Activated CD4-positive, CD25-positive, alpha-beta regulatory T cell treated with anti-CD3 and anti-CD28 coated beads, Interleukin-2, amount 50 U/mL, for 72 hours (primary cell): ENCODE measurements around the gene CALML5.

Experiments
- DNase-seq: peaks from one replicate; pipeline ENCODE4 v3.0.0; 2021

CALML5 gene

DNA sequence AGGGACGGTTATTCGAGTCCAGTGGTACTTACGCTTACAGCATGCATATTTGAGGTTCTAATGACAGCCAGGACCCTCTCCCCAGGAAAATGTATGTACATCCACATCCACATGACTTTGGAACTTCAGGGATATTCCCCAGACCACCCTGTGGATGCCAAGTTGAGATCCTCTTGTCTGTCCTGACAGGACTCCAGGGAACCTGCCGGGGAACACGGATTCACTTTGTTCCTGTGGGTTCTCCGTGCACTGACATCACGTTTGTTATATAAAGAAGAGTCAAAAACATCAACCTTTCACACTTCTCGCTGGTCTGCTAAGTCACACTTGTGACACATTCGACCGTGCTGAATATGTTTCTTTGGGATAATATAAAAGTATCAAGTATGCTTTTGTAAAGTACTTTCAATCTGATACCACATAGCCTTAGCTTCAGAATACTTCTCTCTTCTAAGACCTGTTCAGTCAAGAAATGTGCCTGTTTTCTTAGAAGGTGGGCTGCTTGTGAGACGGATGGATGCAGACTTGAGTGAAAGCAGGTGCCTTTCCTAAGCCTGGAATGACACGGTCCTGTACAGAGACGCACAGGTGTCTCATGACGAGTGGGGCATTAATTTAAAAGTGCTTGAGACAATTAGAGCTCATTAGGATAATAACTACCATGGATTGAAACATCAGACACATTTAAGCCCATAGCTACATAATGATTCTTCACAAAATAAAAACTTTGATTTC, 38.7 kb downstream of the CALML5 start:
- no peak for DNase-seq

DNA sequence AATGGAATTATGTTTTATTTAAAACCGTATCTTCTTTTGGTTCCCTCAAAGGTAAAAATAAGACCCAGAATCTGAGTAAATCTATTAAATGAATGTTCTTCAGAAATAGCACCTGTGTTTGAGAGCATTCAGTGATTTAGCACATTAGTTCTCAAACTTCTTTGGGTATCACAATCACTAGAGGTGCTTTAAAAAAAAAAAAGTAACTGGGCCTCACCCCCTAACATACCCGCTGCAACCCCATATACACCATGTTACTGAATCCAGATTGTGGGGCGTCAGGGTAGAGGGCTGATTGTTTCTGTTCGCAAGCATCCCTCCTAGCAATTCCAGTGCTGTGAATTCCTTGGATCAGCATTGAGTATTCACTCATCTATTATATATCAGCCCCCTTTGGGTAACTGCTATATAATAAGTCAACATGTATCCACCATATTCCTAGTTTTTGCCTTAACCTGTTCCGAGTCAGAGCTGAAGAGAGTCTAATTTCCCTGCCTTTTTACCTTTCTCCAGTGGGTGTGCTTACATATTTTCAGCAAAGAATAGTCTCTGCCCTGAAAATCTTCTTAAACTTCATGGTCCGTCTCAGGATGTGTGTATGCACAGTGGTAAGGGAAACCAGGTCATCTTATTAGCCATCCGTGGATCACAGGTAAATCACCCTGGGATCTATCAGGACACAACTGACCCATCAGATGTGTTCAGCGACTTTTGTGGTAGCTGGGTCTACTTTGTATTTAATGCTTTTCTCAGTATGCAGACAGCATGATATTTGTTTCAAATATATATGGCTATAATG, 40.2 kb downstream of the CALML5 start:
- DNase-seq = no peak

DNA sequence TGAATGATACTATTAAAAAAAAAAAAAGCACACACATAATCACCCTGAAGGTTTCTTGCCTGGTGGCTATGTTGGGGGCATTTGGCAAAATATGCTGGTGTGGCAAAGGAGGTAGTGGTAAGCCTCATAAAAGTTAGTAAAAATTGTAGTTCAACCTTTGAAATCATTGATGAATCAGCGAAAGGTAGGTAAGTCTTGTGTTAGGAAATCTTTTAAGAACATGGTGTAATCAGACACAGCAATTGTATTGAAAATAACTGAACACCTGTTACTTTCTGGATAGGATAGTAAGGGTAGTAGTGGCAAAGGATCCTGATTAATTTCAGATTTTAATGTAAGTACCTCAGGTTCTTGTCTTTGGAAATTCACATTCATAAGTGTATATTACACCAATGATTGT, 40.9 kb downstream of the CALML5 start:
- DNase-seq = no peak

DNA sequence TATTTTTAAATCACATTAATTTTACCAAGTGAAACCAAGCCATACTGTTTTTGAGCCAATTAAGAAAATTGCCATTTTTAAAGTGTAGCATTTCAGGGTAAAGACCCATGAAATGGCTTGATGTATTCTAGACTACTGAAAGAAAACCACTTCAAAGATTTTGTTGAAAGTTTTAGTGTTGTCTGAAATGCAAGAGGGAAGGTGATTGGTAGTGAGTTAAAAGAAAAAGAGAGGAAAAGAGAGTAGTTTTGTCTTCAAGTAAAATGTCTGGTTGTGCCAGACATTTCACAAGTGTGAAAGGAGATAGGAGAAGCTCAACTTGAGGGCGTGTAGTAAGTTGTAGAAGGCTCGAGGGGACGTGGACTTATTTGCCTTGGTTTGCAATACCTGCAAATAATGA, 41.6 kb downstream of the CALML5 start:
- no peak for DNase-seq

DNA sequence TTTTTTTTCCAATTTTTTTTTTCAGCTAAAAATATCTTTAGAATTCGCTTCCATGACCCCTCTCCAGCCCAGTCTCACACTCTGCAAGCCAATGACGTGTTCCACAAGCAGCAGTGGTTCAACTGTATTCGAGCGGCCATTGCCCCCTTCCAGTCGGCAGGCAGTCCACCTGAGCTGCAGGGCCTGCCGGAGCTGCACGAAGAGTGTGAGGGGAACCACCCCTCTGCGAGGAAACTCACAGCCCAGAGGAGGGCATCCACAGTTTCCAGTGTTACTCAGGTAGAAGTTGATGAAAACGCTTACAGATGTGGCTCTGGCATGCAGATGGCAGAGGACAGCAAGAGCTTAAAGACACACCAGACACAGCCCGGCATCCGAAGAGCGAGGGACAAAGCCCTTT, 42.8 kb downstream of the CALML5 start:
- DNase-seq = no peak

DNA sequence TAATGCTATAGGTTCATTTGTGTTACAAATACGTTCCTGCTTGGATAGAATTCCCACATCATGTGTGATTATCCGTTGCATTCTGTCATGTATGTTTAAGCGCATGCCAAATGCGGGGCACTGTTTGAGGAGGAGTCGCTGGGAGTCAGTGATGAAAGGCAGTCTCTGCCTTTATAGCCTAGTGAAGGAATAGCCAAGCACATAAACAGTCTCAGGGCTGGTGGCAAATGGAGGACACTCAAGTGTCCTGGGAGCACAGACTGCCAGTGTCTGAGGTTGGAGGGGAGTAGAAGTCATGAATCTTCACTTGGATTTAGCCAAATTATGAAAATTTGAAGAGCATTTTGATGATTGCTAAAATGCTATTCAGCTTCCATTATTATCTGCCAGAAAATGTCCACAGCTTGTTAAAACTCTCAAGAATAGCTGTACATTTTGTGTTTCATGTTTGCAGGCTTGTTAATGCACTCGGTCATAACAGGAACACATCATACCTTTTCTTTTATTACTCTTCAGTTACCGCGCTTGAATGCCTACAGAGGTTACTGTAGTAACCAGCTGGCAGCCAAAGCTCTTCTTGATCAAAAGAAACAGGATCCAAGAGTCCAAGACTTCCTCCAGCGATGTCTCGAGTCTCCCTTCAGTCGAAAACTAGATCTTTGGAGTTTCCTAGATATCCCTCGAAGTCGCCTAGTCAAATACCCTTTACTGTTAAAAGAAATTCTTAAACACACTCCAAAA, 45.5 kb downstream of the CALML5 start:
- no peak for DNase-seq

DNA sequence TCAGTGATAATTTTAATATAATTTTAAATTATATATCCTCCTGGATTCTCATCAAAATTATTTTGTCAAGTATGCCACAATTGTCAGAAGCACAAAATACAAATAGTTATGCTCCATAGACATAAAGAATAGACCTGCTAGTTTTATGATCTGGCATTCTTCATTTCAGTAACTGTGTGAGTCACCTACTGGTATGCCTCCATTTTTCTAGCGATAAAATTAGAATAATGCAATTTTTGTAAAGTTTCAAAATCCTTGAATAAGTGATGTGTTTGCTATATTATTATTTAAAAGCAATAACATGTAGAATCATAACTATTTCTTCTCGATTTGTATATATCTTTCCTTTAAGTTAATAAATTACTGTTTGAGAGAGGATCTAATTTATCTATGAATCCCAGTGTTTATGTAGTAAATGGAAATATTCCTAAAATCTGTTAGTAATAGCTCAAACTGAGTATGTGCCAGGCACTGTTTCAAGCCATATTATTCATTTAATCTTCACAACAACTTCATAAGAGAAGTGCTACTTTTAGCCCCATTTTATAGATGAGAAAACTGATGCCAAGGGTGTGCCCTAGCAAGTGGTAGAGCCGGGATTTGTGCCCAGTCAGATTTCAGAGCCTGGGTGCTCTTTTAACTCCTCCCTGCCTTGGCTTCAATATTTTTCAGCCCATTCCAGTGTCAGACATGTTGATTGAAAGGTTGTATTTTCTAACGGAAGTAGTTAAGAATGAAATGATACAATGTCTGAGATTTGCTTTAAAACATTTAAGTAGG, 48.6 kb downstream of the CALML5 start:
- DNase-seq = no peak

DNA sequence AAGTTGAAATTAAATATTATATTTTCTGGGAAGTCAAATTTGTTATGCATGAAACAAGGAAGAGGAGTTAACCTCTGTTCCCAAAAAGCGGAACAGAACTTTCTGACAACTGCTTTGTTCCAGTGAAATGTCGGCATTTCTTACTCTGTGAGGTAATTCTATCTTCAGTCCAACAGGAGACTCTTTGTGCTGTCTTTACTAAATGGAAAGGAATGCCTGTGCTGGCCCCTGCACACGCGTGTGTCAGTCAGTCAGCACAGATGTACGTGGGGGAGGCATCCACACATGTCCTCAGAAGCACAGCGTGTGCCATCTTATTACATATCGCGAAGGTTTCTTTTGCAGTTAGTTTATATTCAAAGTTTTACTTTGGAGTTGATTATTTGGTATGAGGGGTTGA, 49.5 kb downstream of the CALML5 start:
- no peak for DNase-seq

DNA sequence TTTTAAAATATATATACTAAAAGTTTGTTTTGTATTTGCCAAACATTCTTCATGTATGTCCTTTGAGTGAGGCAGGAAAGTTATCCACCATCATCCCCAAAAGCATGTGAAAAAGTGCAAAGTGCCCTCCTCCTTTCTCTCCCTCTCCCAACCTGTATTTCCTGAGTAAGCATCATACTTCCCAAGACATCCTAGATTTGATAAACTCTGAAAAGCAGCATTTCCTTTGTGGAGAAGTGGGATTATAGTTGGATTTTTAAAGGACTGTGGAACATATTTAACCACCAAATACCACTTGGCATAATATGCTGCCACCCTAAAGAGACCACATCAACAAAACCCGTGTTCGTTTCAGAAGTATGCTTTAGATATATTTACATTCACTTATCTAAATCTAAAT, 50.1 kb downstream of the CALML5 start:
- DNase-seq = no peak
